HG02981 (cell line): Measurements from ENCODE around the gene UST.
A peak's percentile ranks its signal among the peaks of the same experiment; 100 is the strongest.
"Not testable (repeated sequence)": the region's sequence is repeated elsewhere in the genome, so short reads cannot be mapped to it uniquely, and the experiment has no call there.

Experiments used
- ATAC-seq: cut with Tn5 transposase; IDR thresholded peaks from one replicate; pipeline ENCODE4 v1.9.1; 2021; ENCODE audit warnings: mild to moderate bottlenecking, moderate library complexity; ENCODE audit not compliant: unreplicated experiment

UST gene

DNA sequence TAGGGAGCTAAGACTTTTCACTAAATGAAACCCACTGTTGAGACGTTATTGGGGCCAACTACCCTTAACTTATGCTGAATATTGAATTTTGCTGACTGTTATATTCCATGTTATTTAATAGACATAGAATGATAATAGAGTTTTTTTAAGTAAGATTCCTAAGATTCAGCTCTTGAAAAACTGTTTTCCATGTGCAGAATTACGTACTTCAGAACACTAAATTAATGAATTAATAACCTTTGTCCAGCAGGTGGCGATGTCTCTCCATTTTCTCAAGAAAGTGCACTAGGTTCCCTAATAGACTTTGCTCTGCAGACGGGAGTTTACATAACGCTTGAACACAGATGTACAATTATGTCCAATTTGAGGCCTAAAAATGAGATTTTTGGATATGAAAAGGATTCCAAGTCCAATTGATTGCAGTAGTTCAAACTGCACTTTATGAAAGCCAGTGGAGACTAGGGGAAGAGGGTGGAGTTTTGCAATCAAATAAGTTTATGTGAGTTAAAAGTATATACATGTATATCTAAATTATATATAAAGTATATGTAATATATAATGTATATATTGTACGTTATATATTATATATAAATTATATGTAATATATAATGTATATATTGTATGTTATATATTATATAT is 282.1 kb downstream of the UST start:
- ATAC-seq, result no peak

DNA sequence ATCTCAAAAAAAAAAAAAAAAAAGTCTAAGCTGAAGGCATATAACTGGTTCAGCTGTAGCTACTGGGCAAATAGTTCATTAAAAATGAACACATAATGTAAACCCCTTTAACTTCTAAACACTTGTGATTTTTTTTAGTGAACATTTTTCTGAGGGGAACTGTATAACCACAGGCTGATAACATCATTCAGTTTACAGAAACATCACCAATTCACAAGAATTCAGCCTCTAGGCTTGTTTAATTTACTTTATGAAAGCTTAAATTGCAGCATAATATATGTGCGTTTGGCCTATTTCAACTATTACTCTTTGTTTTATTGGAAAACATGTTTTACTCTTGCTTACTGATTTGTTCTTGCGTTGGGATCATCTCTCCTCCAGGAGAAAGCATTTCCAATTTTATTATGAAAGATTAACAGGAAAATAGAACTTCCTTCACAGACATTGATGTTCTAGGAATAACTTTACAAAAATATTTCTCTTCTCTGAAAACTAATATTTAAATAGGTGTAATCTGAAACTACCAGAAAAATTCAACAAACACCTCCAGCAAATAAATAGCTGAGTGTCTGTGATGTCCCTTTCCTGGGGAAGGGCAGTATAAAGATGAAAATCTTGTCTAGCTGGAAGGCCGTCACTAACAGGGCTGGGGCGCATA is 284.5 kb downstream of the UST start:
- ATAC-seq, result no peak

DNA sequence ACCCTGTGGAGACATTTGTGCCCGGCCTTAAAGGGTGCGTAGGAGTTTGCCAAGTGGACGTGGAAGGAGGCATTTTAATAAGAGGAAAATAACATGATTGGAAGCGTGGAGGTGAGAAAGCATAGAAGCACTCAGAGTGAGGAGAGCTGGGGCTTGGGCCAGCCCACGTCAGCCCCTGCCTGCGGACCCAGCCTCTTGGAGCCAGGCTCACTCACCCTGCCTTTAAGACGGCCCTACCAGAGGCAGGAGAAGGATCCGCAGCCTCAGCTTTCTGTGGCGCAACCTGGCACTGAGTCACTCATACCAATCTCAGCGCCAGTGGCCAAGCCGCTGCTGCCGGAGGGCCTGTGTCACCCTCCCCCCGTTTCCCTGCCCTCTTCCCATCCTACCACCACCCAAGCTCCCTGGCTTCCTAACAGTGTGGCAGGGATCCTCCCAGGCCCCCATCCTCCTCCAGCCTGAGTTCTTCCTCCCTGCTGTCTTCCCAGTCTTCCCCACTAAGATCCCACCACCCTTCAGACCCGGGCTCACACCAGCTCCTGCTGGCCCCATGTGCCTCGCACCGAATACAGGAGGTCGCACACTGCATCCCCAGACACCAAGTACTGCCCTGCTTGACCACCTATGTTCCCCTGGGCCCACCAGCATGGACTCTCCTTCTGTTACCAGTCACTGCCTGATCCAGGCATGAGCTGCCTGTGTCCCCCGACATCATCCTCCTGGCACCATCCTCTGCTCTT is 285.2 kb downstream of the UST start:
- ATAC-seq, result peak; percentile 20

DNA sequence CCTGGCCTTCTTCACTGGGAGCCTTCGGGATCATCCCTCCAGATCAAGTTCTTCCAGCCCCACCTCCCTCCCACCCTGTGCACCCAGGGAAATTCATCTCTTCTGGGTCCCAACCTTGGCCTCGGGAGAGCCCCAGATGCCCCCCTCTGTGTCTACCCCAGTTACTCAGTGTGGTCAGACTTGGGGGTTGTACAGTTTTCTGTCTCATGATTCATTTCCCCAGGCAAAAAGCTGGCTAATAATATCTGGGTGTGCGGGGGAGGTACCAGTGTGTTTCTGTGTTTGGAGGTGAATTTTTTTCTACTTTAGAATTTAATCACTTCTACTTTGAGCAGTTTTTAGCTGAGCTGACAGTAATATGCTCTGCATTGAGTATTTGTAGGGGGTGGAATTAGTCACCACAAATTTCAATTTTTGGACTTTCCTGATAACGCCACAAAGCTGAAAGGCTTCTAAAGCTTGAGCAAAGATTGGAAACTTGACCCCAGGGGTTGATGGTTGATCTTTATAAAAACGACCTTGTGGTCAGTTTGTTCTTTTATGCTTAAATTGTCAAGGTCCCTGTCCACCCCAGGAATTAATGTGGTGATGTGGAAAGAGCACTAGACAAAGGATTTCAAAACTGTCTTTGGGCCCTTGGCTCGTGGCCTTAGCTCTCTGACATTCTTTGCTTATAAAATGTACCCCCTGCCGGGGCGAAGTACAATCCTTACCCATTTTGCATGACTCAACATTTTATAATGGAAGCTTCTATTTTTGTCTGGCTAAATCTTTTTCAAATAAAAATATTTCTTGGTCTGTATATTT is 286.0 kb downstream of the UST start:
- ATAC-seq, result peak; percentile 77

DNA sequence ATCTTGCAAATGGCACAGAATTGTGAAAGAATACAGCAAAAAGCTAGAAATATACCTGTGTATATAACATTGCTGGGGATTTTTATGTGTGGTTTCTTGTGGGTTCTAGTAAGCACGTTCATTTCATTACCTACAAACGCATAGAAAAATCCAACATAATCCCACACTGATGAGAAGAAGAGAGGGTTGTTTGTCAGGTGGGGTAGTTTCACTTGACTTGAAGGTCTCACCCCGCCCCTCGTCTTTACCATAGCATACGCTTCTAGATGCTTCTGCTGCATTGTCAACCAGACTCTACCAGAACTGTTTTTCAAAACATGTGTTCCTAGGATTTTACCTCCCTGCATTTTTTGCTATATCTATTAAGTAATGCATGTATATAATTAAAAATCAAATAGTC is 286.6 kb downstream of the UST start:
- no peak for ATAC-seq

DNA sequence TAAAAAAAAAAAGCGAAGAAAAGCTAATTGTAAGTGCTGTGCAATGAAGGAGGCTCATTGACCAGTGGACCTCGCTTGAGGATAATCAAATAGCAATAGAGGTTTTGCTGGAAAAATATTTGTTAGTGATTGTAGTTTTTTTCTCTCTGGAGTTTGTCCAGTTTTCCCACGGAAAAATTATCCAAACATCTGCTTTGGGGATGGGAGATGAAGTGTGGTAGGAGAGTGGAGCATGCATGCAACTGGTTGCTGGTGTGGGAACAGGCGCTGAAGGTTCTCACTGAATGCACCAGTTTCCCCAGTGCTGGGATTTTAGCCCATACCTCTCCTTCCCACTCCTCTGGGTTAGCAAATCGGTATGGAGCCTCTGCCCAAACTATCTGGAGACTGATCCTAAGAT is 288.9 kb downstream of the UST start:
- ATAC-seq, result no peak

DNA sequence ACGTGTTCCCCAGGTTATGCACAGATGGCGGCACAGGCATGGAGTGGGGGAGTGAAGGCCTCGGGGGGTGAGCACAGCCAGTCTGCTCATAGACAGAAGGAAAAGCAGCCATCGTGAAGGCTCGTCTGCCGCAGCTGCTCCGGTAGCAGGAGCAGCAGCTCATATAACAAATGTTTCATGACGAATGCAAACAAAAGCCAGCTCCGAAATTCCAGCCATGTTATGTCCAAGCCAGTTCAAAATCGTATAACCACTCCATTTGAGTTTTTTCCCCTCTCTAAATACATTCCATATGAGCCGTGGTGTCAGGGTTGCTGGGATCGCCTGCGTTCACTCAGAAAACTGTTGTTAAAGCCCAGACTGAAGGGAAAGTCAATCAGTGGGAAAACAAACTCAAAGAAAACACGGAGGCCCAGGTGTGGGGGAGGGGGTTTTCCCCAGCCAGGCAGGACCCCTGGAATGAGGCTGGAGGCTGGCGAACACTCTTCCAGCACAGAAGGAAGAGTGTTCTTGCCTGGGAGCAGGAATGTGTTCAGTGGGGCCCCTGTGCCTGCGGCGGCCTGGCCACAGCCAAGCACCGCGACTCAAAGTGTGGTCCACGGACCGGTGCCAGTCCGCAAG is 290.3 kb downstream of the UST start:
- no peak for ATAC-seq

DNA sequence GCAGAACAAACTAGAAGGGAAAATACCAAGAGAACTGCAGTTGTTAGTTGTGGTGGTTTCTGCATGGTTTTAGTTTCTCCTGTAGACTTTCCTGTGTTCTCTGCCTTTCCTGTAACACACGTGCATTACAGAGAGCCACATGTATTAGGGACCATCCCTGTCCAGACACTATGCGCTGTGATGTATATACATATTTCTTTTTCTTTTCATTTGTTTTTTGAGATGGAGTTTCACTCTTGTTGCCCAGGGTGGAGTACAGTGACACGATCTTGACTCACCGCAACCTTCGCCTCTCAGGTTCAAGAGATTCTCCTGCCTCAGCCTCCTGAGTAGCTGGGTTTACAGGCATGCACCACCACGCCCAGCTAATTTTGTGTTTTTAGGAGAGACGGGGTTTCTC is 292.2 kb downstream of the UST start:
- ATAC-seq, result not testable (repeated sequence)

DNA sequence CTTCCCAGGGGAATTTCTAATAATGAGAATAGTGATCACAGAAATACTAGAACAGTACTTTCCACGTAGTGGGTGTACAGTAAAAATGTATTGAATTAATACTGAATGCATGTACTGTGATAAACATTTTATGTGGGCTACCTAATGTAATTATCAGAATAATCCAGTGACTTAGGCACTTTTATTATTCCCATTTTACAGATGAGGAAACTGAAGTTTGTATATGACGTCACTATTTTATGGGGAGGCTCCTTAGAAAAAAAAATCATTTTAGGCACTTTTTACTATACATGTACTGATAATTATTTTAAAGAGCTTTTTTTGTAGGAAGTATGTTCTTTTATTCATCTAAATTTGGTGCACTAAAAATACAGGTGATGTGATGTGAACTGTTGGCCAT is 295.1 kb downstream of the UST start:
- no peak for ATAC-seq

DNA sequence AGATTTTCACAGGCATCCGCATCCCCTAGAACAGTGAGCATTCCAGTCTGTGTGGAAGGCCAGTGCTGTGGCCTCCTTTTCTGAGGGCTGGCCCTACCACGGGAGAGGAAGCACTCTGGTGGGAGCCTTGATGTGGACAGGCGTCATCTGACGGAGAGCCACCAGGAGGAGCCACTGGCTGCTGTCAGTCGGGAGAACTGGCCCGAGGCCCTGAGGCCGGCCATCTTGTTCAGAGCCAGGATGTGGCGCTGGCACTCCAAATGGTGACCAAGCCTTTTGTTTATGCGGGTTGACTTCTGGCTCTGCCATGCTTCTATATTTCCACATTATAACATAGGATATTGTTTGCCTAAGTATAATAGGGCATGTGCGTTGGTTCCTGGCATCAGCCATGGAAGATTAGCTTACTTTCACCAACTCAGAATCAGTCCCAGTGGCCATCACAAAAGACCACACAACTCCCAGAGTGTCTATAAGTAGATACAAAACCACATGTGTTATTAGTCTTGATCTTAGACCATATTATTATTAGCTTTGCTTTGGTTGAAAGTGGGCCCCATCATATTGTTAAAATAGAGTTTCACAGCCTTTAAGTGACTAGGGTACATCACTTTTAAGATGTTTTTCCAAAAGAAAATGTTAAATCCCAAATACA is 296.8 kb downstream of the UST start:
- ATAC-seq, result no peak

DNA sequence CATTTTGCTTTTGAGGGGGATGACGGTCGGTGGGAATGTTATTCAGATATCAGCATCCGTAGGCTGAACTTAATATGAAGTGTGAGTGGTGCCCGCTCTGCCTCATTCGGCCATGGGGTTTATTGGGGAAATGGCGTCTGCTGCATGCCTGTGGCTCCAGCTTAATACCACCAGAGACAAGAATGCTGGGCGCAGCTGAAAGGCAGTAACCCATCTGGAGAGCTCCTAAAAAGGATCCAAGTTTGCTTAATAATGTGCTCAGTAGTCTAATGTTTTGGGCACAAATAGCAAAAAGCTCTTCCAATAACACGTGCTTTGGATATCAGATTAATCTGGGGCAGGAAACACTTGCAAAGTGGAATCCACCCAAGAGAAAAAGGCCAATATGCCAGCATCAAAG is 297.7 kb downstream of the UST start:
- no peak for ATAC-seq

DNA sequence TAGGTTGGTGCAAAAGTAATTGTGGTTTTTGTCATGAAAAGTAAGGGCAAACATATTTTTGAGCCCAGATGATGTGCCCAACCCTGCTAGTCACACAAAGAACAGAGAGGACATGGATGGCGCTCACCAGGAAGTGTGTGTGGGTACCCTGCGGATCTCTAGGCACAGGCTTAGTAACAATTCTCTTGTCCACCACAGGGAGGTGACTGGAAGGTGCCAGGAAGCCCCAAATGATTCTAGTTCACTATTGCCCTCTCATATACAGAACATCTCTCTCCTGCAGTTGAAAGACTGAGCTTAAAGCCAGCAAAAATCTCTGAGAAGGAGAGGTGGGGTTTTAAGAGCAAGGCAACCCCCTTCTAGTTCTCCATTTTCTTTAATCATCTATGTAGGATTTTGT is 298.6 kb downstream of the UST start:
- ATAC-seq, result peak; percentile 66

DNA sequence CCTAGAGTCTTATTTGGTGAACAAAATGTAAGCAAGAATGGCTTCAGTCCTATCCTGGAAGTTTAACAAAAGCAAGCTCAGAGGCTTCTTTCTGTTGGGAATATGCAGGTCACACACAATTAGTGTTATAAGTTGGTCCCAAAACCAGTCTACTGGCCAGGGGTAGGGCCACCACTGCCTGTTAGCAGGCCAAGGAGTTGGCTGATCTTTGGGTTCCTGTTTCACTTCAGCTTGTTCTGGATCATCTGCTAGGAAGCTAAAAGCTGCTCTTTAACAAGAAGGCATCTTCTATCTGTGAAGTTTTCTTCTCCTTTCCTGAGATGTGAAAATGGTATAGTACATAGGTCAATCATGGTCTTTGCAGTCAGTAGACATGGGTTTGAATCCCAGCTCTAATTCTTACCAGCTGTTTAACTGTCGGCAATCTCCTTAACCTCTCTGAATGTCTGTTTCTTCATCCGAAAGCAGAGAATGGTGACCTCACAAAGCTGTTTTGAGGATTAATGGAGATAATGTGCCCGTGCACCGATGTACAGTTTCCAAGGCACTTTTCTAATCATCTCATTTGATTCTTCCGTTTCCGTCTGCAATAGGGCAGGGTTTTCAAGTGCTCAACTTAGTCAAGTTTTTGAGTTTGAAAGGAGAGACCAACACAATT is 299.5 kb downstream of the UST start:
- ATAC-seq, result no peak

DNA sequence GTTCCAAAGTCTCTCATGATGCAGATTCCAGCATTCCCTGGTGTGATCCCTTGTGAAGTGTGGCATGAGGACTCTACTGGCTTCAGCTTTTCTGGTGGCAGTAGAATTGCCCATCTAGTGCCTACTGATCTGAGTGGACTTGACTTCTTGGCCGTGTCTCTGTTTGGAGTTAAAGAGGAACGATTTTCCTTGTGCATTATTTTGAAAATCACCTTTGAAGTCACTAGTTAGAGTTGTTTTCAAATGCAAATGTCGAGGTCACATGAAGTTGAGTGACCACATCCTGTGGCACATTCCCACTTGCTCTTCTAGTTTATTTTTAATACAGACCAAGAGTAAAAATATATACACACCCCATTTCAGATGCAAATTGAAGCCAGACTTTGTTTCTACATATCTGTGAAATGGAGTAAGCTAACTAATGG is 300.0 kb downstream of the UST start:
- no peak for ATAC-seq

DNA sequence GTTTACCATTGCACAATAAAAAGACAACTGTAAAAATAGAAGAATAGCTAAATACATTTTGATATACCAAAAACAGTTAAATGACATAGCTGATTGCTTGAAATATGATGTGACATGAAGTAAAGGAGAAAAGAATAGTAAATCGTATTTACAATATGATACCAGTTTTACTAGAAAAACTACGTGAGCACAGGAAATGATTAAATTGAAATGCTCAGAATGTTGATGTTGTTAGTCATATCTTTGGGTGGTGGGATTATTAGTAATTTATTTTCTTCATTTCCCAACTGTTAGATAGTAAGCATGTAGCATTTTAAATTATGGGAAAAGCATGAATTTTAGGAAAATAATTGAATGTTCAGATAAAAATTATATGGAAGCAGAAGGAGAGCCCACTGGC is 302.4 kb downstream of the UST start:
- no peak for ATAC-seq

DNA sequence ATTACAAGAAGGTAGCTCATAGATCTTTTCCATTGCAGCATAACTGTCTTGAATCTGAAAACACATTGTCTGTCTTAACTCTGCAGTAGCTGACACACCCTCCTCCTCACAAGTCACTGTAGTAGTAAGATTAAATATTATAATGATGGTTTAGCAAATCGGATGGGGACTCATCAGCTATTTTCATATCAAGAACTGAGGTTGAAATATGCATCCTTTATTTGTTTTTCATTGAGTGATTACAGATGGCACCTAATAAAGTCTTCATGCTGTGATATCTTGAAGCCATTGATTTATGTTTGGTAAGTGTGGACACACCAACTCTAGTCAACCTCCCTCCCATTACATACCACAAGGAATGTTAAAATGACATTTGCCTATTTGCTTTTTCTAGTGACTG is 303.3 kb downstream of the UST start:
- no peak for ATAC-seq

DNA sequence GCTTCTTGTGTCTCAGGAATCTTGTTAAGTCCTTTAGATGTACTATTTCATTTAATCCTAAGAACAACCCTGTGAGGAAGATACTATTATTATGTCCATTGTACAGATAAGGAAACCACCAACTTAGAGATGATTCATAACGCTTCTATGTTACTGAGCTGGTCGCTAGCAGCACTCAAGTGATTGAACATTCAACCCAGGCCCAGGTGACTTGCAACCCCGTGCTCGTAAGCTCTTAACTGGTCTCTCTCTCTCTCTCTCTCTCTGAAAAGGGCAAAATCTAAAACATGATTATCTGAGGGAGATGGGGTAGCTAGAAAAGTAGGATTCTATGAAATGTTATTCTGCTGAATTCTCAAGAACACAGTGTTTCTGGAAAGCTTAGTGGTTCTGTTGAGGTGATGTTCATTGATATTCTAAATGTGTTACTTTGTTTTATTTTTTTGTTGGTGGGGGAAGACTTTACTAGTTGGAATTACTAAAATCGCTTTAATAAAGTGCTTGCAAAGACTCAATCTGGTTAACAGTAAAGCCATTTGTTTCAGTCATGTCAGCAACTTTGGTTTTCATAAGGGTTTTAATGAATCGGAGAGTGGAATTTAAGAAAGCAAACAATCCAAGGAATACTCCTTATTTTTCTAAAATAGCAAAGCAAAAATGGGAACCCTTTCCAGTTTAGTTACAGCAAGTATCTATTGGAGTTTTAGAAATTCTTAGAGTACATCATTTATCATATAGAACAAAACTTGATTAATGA is 305.7 kb downstream of the UST start:
- ATAC-seq, result no peak

DNA sequence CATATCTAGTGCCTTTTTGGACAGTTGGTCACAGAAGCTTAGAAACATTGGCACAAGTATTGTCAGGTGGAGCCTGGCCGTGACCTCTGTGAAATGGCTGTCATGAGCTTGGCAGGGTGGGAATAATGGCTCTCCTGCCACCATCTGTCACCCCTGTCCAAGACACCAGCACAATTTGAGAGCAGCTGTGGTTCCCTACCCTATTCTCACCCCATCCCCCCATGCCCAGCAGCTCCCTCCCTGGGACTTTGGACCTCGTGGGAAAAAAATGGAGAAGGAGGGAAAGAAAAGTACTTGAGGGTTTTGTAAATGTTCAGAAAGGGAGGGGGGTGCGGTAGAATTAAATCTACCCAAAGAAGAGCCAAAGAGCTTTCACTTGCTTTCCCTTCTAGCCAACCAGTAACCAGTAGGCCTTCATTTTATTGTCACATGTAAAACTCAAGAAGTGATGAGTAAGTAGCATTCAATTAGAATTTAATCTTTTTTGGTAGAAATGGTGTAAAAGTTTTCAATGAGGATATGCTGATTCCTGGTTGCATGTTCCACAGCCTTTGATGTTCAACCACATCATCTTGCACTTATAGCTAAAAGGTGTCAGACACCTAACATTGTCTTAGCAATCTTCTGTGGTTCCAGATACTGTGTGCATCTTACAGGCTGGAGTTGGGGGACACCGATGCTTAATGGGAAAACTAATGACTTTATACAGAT is 307.2 kb downstream of the UST start:
- no peak for ATAC-seq
